OCI-LY3 (cell line): ENCODE data around the gene TBKBP1.

Experiments
- EZH2phosphoT487 ChIP-seq: fragments of 200-600 bp; shearing (Covaris generic); IDR thresholded peaks from 2 replicates; pipeline ENCODE4 v1.6.1; 2018; ENCODE audit warnings: antibody characterized with exemption, mixed run types, low read depth
- TF ChIP-seq, protein P1 (sequence below): fragments of 200-600, 300-600 bp; sonication (generic); IDR thresholded peaks from 2 replicates; pipeline ENCODE4 v1.5.1; 2014; ENCODE audit warnings: antibody characterized with exemption, low read length, low read depth

DNA sequence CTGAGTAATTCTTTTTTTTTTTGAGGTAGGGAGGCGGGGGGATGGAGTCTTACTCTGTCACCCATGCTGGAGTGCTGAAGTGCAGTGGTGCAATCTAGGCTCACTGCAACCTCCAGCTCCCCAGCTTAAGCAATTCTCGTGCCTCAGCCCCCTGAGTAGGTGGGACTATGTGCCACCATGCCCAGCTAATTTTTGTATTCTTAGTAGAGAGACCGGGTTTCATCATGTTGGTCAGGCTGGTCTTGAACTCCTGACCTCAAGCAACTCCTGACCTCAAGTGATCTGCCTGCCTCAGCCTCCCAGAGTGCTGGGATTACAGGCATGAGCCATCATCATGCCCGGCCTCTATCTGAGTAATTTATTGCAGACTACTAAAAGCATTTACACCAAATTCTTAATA, 24.9 kb upstream of the TBKBP1 start:
- TF ChIP-seq, protein P1, sequence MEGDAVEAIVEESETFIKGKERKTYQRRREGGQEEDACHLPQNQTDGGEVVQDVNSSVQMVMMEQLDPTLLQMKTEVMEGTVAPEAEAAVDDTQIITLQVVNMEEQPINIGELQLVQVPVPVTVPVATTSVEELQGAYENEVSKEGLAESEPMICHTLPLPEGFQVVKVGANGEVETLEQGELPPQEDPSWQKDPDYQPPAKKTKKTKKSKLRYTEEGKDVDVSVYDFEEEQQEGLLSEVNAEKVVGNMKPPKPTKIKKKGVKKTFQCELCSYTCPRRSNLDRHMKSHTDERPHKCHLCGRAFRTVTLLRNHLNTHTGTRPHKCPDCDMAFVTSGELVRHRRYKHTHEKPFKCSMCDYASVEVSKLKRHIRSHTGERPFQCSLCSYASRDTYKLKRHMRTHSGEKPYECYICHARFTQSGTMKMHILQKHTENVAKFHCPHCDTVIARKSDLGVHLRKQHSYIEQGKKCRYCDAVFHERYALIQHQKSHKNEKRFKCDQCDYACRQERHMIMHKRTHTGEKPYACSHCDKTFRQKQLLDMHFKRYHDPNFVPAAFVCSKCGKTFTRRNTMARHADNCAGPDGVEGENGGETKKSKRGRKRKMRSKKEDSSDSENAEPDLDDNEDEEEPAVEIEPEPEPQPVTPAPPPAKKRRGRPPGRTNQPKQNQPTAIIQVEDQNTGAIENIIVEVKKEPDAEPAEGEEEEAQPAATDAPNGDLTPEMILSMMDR, result no peak
- TF ChIP-seq EZH2phosphoT487, result no peak
